Testis (tissue), 2 donors: Measurements from ENCODE around the gene PMEPA1.

Experiments
- CTCF ChIP-seq, 3 experiments: fragments of 450-650 bp in 2 of 3; fragments of 200-600 bp in 1 of 3; sonication (generic) in 1 of 3; IDR thresholded peaks; one replicate each; pipeline ENCODE4 v1.5.1; 2016 to 2019; ENCODE audit warnings: antibody characterized with exemption in 3 of 3, mild to moderate bottlenecking in 2 of 3, moderate library complexity in 1 of 3
- POLR2A ChIP-seq: fragments of 450-650 bp; IDR thresholded peaks from one replicate; pipeline ENCODE4 v1.6.1; 2017; ENCODE audit warnings: antibody characterized with exemption, mild to moderate bottlenecking, moderate library complexity

GRCh38 chr20:57608516-57608915, 101.3 kb downstream of the PMEPA1 start:
- TF ChIP-seq CTCF (IDR thresholded peaks at IDR 0.05): no peak
- no peak for TF ChIP-seq POLR2A
